ENCODE measurements around the gene GPR6.

Gene GPR6

DNA sequence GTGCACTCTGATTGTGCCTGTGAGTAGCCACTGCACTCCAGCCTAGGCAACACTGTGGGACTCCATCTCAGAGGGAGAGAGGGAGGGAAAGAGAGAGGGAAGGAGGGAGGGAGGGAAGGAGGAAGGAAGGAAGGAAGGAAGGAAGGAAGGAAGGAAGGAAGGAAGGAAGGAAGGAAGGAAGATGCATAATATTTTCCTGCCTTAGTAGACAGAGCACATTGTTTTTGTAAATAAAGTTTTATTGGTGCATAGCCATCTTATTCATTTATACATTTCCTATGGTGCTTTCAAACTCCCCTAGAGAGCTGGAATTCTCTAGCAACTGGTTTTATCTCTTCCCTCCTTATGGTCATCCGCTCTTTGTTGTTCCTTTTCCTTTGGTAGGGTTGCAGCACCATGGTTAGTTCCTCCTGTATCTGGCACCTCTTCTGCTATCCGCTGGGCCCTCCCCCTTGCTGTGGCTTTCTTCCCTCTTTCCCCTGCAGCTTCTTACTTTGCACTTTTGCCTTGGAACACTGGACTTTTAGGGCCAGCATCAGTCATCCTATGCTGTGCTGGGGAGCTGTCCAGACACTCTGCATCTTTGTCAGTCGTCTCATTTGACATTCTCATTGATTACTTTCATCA lies 20.2 kb downstream of the GPR6 start:
- DNase-seq (ENCODE audit: low spot score) (no peak), FAIRE-seq (no peak)

DNA sequence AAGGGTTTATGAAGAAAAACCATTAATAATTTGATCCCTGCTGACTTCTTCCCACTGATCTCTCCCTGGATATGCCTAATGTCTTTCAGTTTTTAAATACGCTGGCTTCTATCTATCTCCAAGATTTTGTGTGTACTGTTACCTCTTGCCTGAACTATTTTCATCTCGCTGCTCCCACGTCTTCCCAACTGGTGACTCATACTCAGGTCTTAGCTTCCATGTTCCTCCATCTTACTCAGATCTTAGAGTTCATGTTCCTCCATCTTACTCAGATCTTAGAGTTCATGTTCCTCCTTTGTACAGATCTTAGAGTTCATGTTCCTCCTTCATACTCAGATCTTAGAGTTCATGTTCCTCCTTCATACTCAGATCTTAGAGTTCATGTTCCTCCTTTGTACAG lies 21.6 kb downstream of the GPR6 start:
- DNase-seq (ENCODE audit: low spot score): no peak
- no peak for FAIRE-seq

DNA sequence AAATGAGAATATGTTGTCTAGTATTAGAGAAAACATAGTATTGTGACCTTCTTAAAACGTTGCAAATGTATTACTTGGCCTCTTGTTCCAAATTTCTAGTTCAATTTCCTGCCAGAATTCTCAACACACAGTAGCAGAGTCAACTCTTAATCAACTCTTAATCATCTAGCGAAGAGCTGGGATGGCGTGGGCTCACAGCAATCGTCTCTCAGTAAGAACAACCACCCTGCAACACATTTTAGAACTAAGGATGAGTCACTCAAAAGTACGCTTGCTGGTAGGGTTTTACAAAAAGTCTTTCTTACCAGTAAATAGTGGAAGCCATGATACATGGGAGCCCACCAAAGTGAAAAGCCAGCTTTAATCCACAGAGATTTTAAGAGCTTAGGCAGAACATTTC lies 24.6 kb downstream of the GPR6 start:
- no peak for FAIRE-seq

GRCh38 chr6:110013386-110013785 lies 35.3 kb downstream of the GPR6 start:
- DNase-seq (ENCODE audit: low spot score): no peak
- no peak for FAIRE-seq

More for the DNA sequence above, 24.6 kb downstream of the GPR6 start:
- DNase-seq (ENCODE audit: low spot score): no peak

- DNase-seq (ENCODE audit: low spot score) (no peak), FAIRE-seq (no peak)
These were observed 37.1 kb downstream of the GPR6 start for GRCh38 chr6:110015206-110015605.

DNA sequence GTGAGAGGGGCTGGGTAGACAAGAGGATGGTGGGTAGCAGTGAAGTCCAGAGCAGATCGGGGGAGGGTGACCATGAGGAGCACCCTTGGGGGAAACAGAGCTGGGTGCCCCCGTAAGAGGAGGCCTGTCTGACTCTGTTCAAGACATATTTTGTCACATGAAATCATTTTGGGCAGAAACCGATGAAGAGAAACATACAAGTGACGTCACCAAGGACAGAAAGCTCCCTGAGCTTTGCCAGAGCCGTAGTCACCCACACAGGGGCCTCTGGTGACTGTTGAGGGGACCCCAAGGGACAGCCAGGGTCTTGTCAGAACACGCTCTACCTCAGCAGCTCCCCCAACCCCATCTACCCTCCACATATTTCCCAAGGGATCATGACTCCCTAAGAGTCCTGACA lies 39.2 kb downstream of the GPR6 start:
- no peak for DNase-seq (ENCODE audit: low spot score)
- FAIRE-seq: no peak

- FAIRE-seq: no peak
- no peak for DNase-seq (ENCODE audit: low spot score)
These were observed 39.8 kb downstream of the GPR6 start for GRCh38 chr6:110017946-110018345.

DNA sequence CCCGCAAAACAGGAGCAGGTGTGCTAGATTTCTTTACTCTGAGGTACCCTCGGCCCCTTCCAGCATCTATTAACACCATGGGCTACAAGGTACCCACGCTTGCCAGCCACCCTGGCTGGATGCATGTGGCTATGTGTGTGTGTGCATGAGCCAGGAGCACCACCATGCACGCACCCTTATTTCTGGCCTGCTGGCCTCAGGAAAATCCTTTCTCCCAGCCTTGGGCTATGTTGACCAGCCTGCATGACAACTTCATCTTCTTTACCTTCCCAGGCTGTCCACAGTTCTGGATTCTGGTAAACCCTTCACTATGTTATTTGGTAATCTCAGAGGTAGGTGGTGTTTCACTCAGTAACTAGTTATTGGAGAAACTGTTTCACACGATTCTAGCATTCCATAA lies 40.4 kb downstream of the GPR6 start:
- FAIRE-seq: no peak
- no peak for DNase-seq (ENCODE audit: low spot score)

DNA sequence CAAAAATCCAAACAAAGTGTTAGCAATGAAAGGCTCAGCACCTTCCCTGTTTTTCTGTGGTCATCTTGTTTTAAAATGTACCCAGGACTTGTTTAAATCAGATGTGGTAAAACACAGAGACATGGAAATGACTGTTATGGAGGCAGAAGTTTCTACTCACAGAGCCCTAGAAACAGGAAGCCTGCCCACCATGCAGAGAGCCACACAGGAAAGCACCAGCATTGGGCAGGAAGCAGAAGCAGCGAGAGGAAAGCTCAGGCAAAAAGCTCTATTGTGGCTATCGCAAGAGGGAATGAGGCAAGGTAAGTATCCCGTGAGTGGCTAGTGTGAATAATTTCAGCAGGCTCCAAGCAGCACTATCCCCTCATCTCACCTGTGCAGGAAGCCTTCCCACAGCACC lies 42.8 kb downstream of the GPR6 start:
- no peak for FAIRE-seq
- no peak for DNase-seq (ENCODE audit: low spot score)

GRCh38 chr6:110029144-110029543 lies 51.0 kb downstream of the GPR6 start:
- no peak for DNase-seq (ENCODE audit: low spot score)
- FAIRE-seq: no peak
